OCI-LY1 (cell line): ENCODE results near the gene TACO1.

Source experiments
- H2AFZ ChIP-seq: fragments of 200-600 bp; sonication (generic), shearing (Covaris generic); 2 replicates; pipeline ENCODE4 v1.6.0; 2014; ENCODE audit warnings: antibody characterized with exemption, mild to moderate bottlenecking, low read length
- H3F3A ChIP-seq: fragments of 200-600 bp; sonication (generic), shearing (Covaris generic); 2 replicates; pipeline ENCODE4 v1.6.0; 2014; ENCODE audit warnings: mild to moderate bottlenecking, antibody characterized with exemption, low read length, moderate library complexity; ENCODE audit not compliant: insufficient read depth
- H3K27ac ChIP-seq: fragments of 200-600 bp; sonication (generic); 2 replicates; pipeline ENCODE4 v1.5.1; 2014; ENCODE audit warnings: low read length, mixed run types, mild to moderate bottlenecking, low read depth; ENCODE audit not compliant: poor library complexity, severe bottlenecking
- H3K27me3 ChIP-seq: fragments of 200-600 bp; sonication (generic); 2 replicates; pipeline ENCODE4 v1.6.0; 2014; ENCODE audit warnings: antibody characterized with exemption, mild to moderate bottlenecking, low read length, moderate library complexity; ENCODE audit not compliant: insufficient read depth
- H3K36me3 ChIP-seq: fragments of 200-600 bp; sonication (generic); 2 replicates; pipeline ENCODE4 v1.6.1; 2014; ENCODE audit warnings: mild to moderate bottlenecking, antibody characterized with exemption, low read length, moderate library complexity, mixed read lengths; ENCODE audit not compliant: insufficient read depth
- H3K4me1 ChIP-seq: fragments of 200-600 bp; sonication (generic); 2 replicates; pipeline ENCODE4 v1.5.1; 2014; ENCODE audit warnings: mild to moderate bottlenecking, low read length, moderate library complexity; ENCODE audit not compliant: insufficient read depth, severe bottlenecking
- H3K4me2 ChIP-seq: fragments of 200-600 bp; sonication (generic), shearing (Covaris generic); 2 replicates; pipeline ENCODE4 v1.6.1; 2014; ENCODE audit warnings: low read length
- H3K4me3 ChIP-seq: fragments of 200-600 bp; sonication (generic); 2 replicates; pipeline ENCODE4 v1.5.1; 2014; ENCODE audit warnings: low read length, low read depth, mild to moderate bottlenecking, mixed read lengths; ENCODE audit not compliant: poor library complexity, severe bottlenecking
- H3K79me2 ChIP-seq: fragments of 200-600 bp; shearing (Covaris generic); 2 replicates; pipeline ENCODE4 v1.6.1; 2016; ENCODE audit warnings: mixed run types, low read length, mixed read lengths; ENCODE audit not compliant: insufficient read depth
- H3K9ac ChIP-seq: fragments of 200-600 bp; sonication (generic), shearing (Covaris generic); 2 replicates; pipeline ENCODE4 v1.6.1; 2014; ENCODE audit warnings: mild to moderate bottlenecking, low read length, mixed read lengths
- H3K9me2 ChIP-seq: fragments of 200-600 bp; sonication (generic), shearing (Covaris generic); 2 replicates; pipeline ENCODE4 v1.6.1; 2014; ENCODE audit warnings: low read depth, mild to moderate bottlenecking, low read length, mixed read lengths
- H3K9me3 ChIP-seq: fragments of 200-600 bp; shearing (Covaris generic); 2 replicates; pipeline ENCODE4 v1.6.1; 2014; ENCODE audit warnings: low read length, mixed read lengths
- H4K20me1 ChIP-seq: fragments of 200-600 bp; sonication (generic), shearing (Covaris generic); 2 replicates; pipeline ENCODE4 v1.6.0; 2016; ENCODE audit warnings: mild to moderate bottlenecking, low read length; ENCODE audit not compliant: insufficient read depth
- CTCF ChIP-seq: fragments of 200-600 bp; sonication (generic), shearing (Covaris generic); IDR thresholded peaks from 2 replicates; pipeline ENCODE4 v1.5.1; 2017; ENCODE audit warnings: mild to moderate bottlenecking, antibody characterized with exemption, low read length, moderate library complexity, mixed read lengths
- EZH2 ChIP-seq: fragments of 200-600 bp; sonication (generic), shearing (Covaris generic); IDR thresholded peaks from 2 replicates; pipeline ENCODE4 v1.8.0; 2017; ENCODE audit warnings: borderline replicate concordance, mixed run types, mild to moderate bottlenecking, antibody characterized with exemption, low read length, moderate library complexity, mixed read lengths

Gene TACO1

GRCh38 chr17:63557416-63557815 is 43.3 kb upstream of the TACO1 start:
- TF ChIP-seq EZH2: no peak
- TF ChIP-seq CTCF: no peak
- Histone ChIP-seq H3K36me3 (peaks cover 21% of the 10 kb centered on the region), H3K27ac (no peak overlapping the region), H3K4me1 (peaks cover 32% of the 10 kb centered on the region), H3K27me3 (no peaks in the 10 kb centered on the region), H3K79me2 (peaks cover 93% of the 10 kb centered on the region), H3K9me2 (no peaks in the 10 kb centered on the region), H3K4me3 (no peak overlapping the region), H2AFZ (no peak overlapping the region), H4K20me1 (peaks cover 3% of the 10 kb centered on the region; the same call in 1 of the 2 replicates), H3K9me3 (no peaks in the 10 kb centered on the region), H3K4me2 (no peak overlapping the region), H3F3A (no peaks in the 10 kb centered on the region), H3K9ac (no peak overlapping the region)

DNA sequence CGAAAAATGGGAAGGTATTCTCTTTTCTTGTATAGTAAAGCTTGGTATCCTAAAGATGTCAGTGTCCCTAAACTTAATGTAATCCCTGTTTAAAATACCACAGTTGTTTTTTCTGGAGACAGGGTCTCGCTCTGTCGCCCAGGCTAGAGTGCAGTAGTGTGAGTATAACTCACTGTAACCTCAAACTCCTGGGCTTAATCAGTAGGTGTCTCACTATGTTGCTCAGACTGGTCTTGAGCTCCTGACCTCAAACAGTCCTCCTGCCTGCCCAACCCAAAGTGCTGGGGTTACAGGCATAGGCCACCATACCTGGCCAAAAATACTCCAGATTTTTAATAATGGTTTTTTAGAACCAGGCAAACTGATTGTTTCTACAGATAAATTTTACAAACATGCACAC is 42.3 kb upstream of the TACO1 start:
- Histone ChIP-seq H4K20me1 (peaks cover 3% of the 10 kb centered on the region; the same call in 1 of the 2 replicates), H3K4me1 (peaks cover 21% of the 10 kb centered on the region), H3K79me2 (peaks cover 91% of the 10 kb centered on the region), H3K27ac (no peak overlapping the region), H3K4me3 (no peak overlapping the region), H3K9me3 (no peaks in the 10 kb centered on the region), H3F3A (no peaks in the 10 kb centered on the region), H3K4me2 (no peak overlapping the region), H2AFZ (no peak overlapping the region), H3K9me2 (no peaks in the 10 kb centered on the region), H3K9ac (no peak overlapping the region), H3K36me3 (peaks cover 18% of the 10 kb centered on the region), H3K27me3 (no peaks in the 10 kb centered on the region)
- TF ChIP-seq EZH2: no peak
- TF ChIP-seq CTCF: no peak

DNA sequence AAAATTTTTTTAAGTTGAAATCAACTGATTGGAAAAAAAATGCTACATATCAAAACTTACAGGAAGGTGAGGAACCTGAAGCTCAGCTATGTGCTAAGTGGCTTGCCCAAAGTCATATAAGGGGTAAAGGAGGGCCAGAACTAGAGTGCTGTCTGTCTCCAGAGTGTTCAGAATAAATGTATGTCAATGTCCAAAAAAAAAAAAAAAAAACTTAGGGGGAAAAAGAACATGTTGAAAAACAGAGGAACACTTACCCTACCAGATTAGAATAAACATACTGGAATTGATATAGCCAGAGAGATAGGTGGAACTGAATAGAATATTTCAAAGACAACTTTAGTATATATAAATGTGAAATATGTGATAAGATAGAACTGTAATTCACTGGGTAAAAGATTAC is 38.9 kb upstream of the TACO1 start:
- Histone ChIP-seq H3K4me3 (no peak overlapping the region), H3K9me2 (no peaks in the 10 kb centered on the region), H3K79me2 (peaks cover 76% of the 10 kb centered on the region), H3K9me3 (no peaks in the 10 kb centered on the region), H3K4me2 (no peak overlapping the region), H3F3A (no peaks in the 10 kb centered on the region), H3K27me3 (no peaks in the 10 kb centered on the region), H3K4me1 (peaks cover 8% of the 10 kb centered on the region), H3K9ac (no peak overlapping the region), H3K27ac (no peak overlapping the region), H2AFZ (no peak overlapping the region), H4K20me1 (peaks cover 3% of the 10 kb centered on the region; the same call in 1 of the 2 replicates), H3K36me3 (peaks cover 8% of the 10 kb centered on the region)
- no peak for TF ChIP-seq CTCF
- no peak for TF ChIP-seq EZH2
